Heart left ventricle (tissue), 13 donors: ENCODE data around the gene TIMM17B.

Experiments used
- POLR2A ChIP-seq, 2 donors: fragments of 450-650 bp; IDR thresholded peaks; one replicate each; pipeline ENCODE4 v1.6.1; 2017; ENCODE audit warnings: antibody characterized with exemption in 2 of 2, mild to moderate bottlenecking in 2 of 2, moderate library complexity in 2 of 2
- TF ChIP-seq, protein P1 (sequence below), 12 donors: fragments of 200-600 bp; sonication (generic) in 4 of 12; IDR thresholded peaks; one replicate each; pipeline versions ENCODE4 v1.5.0 to v1.8.0; 2018 to 2022; ENCODE audit warnings: antibody characterized with exemption in 12 of 12, mild to moderate bottlenecking in 5 of 12
- donor health status: ischemic (EF 13 %, LVEDD 7.1; RV severe dilation, severe dysfunction).
- donor health status: DM: no; HTN: yes; CAD: no.
- donor health status: DM: no; HTN: no; CAD: no.
- donor health status: ischemic (EF 25% LVEDD 6.9; RV normal size, moderate dysfunction).
- donor health status: ischemic (EF 25% LVEDD 5.7; RV mildly dilated, moderate dysfunction).
- donor health status: ischemic (EF 35%, LVEDD 5.7; RV mildly dilated, moderate dysfunction).
- donor health status: nonischemic (EF 11% LVEDD 7.7; RV severe dilation, severe dysfunction).
- donor health status: DM: yes; HTN: yes; CAD: no.
- donor health status: PGD.
- donor health status: ischemic (EF 29% LVEDD 5.4; RV normal size, mild dysfunction).
- donor health status: nonischemic (EF 23%, LVEDD 6.1; RV moderate dilation, normal function).

DNA sequence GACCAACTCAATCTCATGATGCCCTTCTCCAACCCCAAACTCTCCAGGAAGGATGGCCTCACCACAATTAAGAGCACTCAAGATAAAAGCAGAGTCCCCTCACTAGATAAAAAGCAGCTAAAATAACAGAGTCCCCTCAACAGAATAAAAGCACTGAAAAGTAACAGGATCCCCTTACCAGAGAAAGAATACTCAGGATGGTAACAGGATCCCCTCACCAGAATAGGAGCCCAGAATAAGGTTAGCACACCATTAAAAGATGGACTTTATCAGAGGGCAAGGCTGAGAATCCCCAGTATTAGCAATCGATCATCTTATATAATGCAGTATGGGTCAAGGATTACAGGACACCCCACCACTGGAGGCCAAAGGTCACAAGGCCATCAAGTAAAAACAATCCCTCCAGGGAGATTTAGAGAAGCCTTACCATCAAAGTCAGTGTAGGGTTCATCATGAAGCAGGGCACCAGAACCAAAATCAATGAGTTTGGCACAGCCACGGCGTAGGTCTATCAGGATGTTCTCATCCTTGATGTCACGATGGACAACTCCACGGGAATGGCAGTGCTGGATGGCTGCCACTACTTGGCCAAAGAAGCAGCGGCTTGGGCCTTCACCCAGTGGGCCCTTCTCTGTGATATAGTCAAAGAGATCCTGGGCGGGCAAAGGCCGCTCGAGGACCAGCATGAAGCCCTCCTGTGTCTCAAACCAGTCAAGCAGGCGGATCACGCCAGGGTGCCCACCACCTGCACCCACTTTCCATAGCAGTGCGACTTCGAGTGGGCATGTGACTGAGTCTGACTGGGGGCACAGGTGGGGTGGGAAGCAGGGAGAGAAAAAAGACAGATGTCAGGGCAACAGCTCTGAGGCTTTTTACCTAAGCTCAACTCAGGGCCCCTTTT is 17.3 kb upstream of the TIMM17B start:
- TF ChIP-seq, protein P1, sequence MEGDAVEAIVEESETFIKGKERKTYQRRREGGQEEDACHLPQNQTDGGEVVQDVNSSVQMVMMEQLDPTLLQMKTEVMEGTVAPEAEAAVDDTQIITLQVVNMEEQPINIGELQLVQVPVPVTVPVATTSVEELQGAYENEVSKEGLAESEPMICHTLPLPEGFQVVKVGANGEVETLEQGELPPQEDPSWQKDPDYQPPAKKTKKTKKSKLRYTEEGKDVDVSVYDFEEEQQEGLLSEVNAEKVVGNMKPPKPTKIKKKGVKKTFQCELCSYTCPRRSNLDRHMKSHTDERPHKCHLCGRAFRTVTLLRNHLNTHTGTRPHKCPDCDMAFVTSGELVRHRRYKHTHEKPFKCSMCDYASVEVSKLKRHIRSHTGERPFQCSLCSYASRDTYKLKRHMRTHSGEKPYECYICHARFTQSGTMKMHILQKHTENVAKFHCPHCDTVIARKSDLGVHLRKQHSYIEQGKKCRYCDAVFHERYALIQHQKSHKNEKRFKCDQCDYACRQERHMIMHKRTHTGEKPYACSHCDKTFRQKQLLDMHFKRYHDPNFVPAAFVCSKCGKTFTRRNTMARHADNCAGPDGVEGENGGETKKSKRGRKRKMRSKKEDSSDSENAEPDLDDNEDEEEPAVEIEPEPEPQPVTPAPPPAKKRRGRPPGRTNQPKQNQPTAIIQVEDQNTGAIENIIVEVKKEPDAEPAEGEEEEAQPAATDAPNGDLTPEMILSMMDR (IDR thresholded peaks at IDR 0.05), result no peak
- TF ChIP-seq POLR2A (IDR thresholded peaks at IDR 0.05), result no peak
